Kidney (tissue), 14 donors: ENCODE results near the gene C11orf24. TPM values are rescaled to one million over a fixed set of nuclear protein-coding genes. Genes with fewer than 3 reads are reported as not detected.
A peak's percentile ranks its signal among the peaks of the same experiment; 100 is the strongest.

Experiments
- DNase-seq, 5 donors: peaks; one replicate each; pipeline ENCODE4 v3.0.0-alpha.2; 2013 to 2020
- FAIRE-seq: peaks from 2 replicates; lab custom pipeline; 2012; peaks lifted over from hg19 to GRCh38; lab: Jason Lieb, UNC
- H3K27ac ChIP-seq, 2 donors: one replicate each; pipeline ENCODE4 v1.7.0; 2013; ENCODE audit warnings: low read depth in 2 of 2, low read length in 2 of 2, inconsistent platforms in 1 of 2
- H3K27me3 ChIP-seq: one replicate; pipeline ENCODE4 v1.7.1; 2013; ENCODE audit warnings: low read length, inconsistent platforms; ENCODE audit not compliant: control insufficient read depth, insufficient read depth
- H3K36me3 ChIP-seq, 3 donors: one replicate each; pipeline versions ENCODE4 v1.7.0 to v1.7.1; 2013; ENCODE audit warnings: low read length in 3 of 3, control low read depth in 1 of 3, inconsistent platforms in 1 of 3; ENCODE audit not compliant: insufficient read depth in 3 of 3, control insufficient read depth in 2 of 3
- H3K4me1 ChIP-seq, 3 donors: one replicate each; pipeline versions ENCODE4 v1.7.0 to v1.7.1; 2013; ENCODE audit warnings: low read length in 3 of 3, inconsistent platforms in 1 of 3, low read depth in 1 of 3; ENCODE audit not compliant: control insufficient read depth in 2 of 3, insufficient read depth in 2 of 3
- H3K4me3 ChIP-seq, 3 donors: one replicate each; pipeline versions ENCODE4 v1.7.0 to v1.8.1; 2013; ENCODE audit warnings: low read length in 3 of 3, control low read depth in 1 of 3, inconsistent platforms in 1 of 3
- H3K9ac ChIP-seq, 3 donors: one replicate each; pipeline versions ENCODE4 v1.7.0 to v1.7.1; 2013; ENCODE audit warnings: low read length in 3 of 3, control low read depth in 1 of 3, inconsistent platforms in 1 of 3
- H3K9me3 ChIP-seq, 3 donors: one replicate each; pipeline versions ENCODE4 v1.7.0 to v1.7.1; 2013; ENCODE audit warnings: low read length in 3 of 3, control low read depth in 1 of 3, inconsistent platforms in 1 of 3; ENCODE audit not compliant: control insufficient read depth in 2 of 3, insufficient read depth in 1 of 3
- CTCF ChIP-seq: IDR thresholded peaks from 3 replicates; pipeline ENCODE4 v1.5.1; 2012; ENCODE audit warnings: mild to moderate bottlenecking, moderate library complexity, borderline replicate concordance; ENCODE audit not compliant: insufficient read depth; ENCODE audit errors: extremely low read depth
- intact Hi-C: fragments of 100-400 bp; cut with DNase I; formaldehyde crosslinking; loops from one replicate; pipeline ENCODE4 v1.11.1; 2022
- polyA plus RNA-seq: library from polyadenylated mRNA; stranded (reverse); fragments of 350-450 nt; fragmentation: Illumina TruSeq; extraction: RNeasy Lipid Tissue Mini Kit (QIAGEN cat#74804); gene quantifications from one replicate; pipeline ENCODE4 v1.2.3, GENCODE V29; 2014; ENCODE audit warnings: low read depth, low replicate concordance; ENCODE audit not compliant: insufficient read depth
- total RNA-seq: library from RNA; stranded (reverse); fragmentation: NEBNext Ultra II Directional; extraction: Animal tissue kit (Norgen Biotek cat#: 25700); gene quantifications from one replicate; pipeline ENCODE4 v1.2.1, GENCODE V29; 2021
- donor health status: control.
- donor health status: control.
- donor health status: control.
- donor health status: control.
- donor health status: control.
- donor health status: DM: yes; HTN: yes; CAD: no.
- donor health status: Normal renal cell carcinoma (clear cell type).

The C11orf24 gene
- total and polyA plus RNA-seq, 2 donors from 2014 or later: 18.6 to 31.7 TPM

- H3K36me3 ChIP-seq: peaks cover 0 to 16% (median 3%) of the 10 kb centered on the region in 3 donors
- no peaks in the 10 kb centered on the region for H3K27me3 ChIP-seq
- peak in 4 of 5 donors; percentile 66 to 87 (median 78) for DNase-seq
- peak overlapping the region; percentile 72 to 92 (median 79) for H3K4me3 ChIP-seq
- H3K27ac ChIP-seq: peak overlapping the region; percentile 83 to 95
- TF ChIP-seq CTCF: peak; percentile 39
- H3K4me1 ChIP-seq: peaks cover 0 to 16% (median 8%) of the 10 kb centered on the region in 3 donors
- no peaks in the 10 kb centered on the region for H3K9me3 ChIP-seq
- H3K9ac ChIP-seq: peak overlapping the region; percentile 46 to 94 (median 89)
- intact Hi-C loops: no loop called here
- FAIRE-seq: no peak
Observed at GRCh38 chr11:68271023-68271780, 571 bp downstream of the C11orf24 start.

GRCh38 chr11:68270196-68271022, 1.4 kb downstream of the C11orf24 start:
- peak overlapping the region in 2 of 3 donors; percentile 89 to 94 for H3K9ac ChIP-seq
- peak in 1 of 5 donors; percentile 20 for DNase-seq
- intact Hi-C loops: no loop called here
- H3K27ac ChIP-seq: peak overlapping the region in 1 of 2 donors; percentile 95
- peaks cover 0 to 20% (median 3%) of the 10 kb centered on the region in 3 donors for H3K36me3 ChIP-seq
- H3K27me3 ChIP-seq: no peaks in the 10 kb centered on the region
- H3K4me1 ChIP-seq: peaks cover 0 to 16% (median 8%) of the 10 kb centered on the region in 3 donors
- H3K4me3 ChIP-seq: peak overlapping the region in 2 of 3 donors; percentile 79 to 92
- H3K9me3 ChIP-seq: no peaks in the 10 kb centered on the region
- no peak for TF ChIP-seq CTCF
- no peak for FAIRE-seq

DNA sequence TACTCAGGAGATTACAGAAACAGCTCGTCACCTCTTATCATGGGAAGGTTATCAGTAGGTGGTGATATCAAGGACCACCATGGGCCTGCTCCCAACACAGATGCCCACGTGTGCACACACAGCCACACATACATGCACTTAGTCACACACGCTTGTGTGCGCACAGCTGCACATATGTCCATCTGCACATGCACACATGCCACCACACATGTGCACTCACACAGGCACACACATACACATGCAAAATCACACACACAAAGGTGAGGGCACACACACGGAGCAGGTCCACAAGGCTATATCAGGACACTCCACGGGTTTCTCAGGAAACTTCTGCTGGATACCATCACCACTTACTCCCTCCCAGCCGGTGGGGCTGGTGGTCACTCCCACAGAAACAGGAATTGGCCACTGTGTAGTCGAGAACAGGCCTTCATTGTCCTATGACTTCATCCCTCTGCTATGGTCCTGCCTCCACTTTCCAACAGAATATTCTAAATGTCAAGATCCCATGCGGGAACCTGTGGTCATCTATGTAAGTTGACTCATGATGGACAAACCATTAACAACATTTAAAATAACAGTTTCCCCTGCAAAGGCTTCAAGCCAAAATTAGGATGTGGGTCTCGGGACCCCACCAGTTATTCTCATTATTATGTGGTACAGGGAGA, 2.2 kb downstream of the C11orf24 start:
- no peak overlapping the region for H3K4me3 ChIP-seq
- no peak for FAIRE-seq
- peaks cover 0 to 20% (median 3%) of the 10 kb centered on the region in 3 donors for H3K36me3 ChIP-seq
- H3K27me3 ChIP-seq: no peaks in the 10 kb centered on the region
- no peaks in the 10 kb centered on the region for H3K9me3 ChIP-seq
- peaks cover 0 to 16% (median 8%) of the 10 kb centered on the region in 3 donors for H3K4me1 ChIP-seq
- intact Hi-C loops: loop anchor here (10.0 kb wide), 1 partner anchor 175 kb away; no protein-coding TSS in a partner anchor
- no peak overlapping the region for H3K9ac ChIP-seq
- DNase-seq: peak in 1 of 5 donors; percentile 39
- H3K27ac ChIP-seq: no peak overlapping the region
- TF ChIP-seq CTCF: no peak
